Suppressor macrophage treated with lipopolysaccharide for 4 hours (primary cell): ENCODE measurements around the gene DYNLT2B.
A peak's percentile ranks its signal among the peaks of the same experiment; 100 is the strongest.
"Not testable (repeated sequence)": the region's sequence is repeated elsewhere in the genome, so short reads cannot be mapped to it uniquely, and the experiment has no call there.

Experiments used
- DNase-seq: peaks from one replicate; pipeline ENCODE4 v3.0.0-alpha.2; 2020

DYNLT2B gene

DNA sequence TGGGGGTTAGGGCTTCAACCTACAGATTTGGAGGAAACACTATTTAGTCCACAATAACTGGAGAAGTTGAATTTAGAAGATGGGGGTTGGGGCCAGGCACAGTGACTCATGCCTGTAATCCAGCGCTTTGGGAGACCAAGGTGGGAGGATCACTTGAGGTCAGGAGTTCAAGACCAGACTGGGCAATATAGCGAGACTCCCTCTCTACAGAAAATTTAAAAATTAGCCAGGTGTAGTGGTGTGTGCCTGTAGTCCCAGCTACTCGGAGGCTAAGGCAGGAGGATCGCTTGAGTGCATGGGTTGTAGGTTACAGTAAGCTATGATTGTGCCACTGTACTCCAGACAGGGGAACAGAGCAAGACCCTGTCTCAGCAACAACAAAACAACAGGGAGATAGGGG lies 5.0 kb upstream of the DYNLT2B start:
- DNase-seq, result no peak

DNA sequence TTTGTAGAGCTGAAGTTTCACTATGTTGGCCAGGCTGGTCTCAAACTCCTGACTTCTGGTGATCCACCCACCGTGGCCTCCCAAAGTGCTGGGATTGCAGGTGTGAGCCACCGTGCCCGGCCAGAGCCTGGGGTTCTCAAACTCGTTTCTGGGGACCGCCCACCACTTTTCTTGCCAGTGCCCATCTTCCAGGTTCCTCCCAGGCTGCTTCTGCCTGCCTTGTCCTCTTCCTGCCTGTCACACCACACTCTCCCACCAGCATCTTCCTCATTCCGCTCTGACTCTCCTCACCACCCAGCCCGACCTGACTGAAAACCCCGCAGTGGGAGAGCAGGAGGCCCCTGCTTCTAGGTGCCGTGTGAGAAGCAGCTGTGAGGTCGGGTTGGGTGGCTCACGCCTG lies 3.1 kb upstream of the DYNLT2B start:
- DNase-seq, result peak; percentile 45

DNA sequence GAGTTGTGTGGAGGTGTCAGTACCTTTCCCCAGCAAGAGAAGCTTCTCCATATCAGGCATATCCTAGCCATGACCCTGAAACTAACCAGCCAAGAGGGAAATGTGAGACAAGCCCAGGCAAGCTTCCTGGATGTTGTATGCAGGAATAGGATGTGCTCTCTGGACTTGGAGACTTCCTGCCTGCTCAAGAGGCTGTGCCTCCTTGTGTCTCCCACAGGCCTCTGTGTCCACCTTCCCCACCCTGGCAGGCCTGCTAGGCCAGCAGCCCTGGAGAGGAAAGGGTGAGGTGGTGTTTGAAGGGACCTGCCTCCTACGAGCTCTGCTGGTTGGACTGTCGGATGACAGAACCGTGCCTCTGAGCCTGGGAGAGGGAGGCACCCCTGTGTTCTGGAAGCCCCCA lies 2.1 kb upstream of the DYNLT2B start:
- DNase-seq, result no peak

DNA sequence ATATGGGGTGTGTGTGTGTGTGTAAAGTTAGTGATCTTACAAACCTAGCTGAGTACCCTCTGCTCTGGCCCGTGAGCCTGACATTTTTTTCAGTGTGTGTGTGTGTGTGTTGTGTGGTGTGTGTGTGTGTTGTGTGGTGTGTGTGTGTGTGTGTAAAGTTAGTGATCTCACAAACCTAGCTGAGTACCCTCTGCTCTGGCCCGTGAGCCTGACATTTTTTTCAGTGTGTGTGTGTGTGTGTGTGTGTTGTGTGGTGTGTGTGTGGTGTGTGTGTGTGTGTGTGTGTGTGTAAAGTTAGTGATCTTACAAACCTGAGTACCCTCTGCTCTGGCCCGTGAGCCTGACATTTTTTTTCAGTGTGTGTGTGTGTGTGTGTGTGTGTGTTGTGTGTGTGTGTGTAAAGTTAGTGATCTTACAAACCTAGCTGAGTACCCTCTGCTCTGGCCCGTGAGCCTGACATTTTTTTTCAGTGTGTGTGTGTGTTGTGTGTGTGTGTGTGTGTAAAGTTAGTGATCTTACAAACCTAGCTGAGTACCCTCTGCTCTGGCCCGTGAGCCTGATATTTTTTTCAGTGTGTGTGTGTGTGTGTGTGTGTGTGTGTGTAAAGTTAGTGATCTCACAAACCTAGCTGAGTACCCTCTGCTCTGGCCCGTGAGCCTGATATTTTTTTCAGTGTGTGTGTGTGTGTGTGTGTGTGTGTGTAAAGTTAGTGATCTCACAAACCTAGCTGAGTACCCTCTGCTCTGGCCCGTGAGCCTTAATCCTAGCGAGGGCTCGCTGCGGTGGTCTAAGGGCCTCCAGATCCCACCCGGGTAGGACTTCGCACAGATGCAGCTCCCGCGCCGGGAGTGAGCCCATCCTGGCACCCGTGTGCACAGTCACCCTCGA lies 997 bp downstream of the DYNLT2B start:
- DNase-seq, result not testable (repeated sequence)

DNA sequence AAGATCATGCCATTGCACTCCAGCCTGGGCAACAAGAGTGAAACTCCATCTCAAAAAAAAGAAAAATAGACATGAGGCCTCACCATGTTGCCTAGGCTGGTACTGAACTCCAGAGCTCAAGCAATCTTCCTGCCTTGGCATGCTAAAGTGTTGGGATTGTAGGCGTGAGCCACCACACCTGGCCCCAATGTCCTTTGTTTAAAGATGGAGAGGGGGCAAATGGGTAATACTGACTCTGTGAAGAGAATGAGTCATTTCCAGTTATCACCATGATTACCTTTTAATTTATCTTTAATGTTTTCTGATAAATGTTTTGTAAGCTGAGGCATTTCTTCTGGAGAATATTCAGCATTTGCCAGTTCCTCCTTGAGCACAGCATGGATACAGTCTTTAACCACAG lies 2.2 kb downstream of the DYNLT2B start:
- no peak for DNase-seq

DNA sequence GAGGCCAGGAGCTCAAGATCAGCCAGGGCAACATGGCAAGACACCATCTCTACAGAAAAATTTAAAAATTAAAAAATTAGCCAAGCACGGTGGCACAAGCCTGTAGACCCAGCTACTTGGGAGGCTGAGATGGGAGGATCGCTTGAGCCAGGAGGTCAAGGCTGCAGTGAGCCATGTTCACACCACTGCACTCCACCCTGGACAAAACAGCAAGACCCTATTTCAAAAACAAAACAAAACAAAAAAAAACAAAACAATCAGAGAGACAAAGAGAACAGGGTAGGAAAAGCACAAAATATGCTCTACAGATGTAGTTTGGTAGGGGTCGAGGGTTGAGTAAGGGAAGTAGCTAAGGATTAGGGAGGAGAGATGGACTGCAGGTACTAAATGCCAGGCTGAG lies 3.4 kb downstream of the DYNLT2B start:
- no peak for DNase-seq

DNA sequence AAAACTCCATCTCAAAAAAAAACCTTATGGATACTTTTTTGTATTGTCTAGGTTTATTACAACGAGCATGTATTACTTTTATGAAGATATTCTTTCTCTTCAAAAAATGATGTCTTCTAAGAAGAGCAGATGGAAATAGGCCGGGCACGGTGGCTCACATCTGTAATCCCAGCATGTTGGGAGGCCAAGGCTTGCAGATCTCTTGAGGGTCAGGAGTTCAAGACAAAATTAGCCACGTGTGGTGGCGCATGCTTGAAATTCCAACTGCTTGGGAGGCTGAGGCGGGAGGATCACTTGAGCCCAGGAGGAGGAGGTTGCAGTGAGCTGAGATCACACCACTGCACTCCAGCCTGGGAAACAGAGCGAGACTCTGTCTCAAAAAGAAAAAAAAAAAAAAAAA lies 4.0 kb downstream of the DYNLT2B start:
- DNase-seq, result not testable (repeated sequence)

DNA sequence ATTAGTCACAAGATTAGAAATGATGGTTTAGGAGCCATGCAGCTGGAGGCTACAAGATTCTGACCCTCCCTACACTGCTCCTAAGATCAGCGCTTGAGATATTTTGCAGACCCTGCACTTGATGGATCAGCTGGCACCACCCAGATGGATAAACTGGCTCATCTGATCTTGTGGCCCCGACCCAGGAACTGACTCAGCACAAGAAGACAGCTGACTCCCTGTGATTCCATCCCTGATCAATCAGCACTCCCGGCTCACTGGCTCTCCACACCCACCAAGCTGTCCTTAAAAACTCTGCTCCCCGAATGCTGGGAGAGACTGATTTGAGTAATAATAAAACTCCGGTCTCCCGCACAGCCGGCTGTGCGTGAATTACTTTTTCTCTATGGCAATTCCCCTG lies 15.1 kb downstream of the DYNLT2B start:
- DNase-seq, result not testable (repeated sequence)

DNA sequence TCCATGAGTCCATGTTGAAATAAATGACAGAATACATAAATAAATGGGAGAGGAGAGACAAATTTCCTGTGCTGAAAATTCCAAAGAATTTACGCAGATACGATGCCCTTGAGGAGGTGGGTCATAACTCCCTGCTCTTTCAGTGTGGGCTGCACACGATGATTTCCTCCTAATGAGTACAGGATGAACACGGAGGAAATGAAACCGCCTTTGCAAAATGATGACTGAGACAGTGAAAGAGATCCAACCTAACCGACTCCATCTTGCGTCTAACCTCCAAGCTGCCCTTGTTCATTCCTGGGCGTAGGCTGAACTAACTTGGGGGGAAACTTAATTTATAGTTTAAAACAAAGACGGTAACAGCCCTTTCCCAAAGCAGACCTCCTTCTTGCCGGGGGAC lies 15.5 kb downstream of the DYNLT2B start:
- DNase-seq, result not testable (repeated sequence)

DNA sequence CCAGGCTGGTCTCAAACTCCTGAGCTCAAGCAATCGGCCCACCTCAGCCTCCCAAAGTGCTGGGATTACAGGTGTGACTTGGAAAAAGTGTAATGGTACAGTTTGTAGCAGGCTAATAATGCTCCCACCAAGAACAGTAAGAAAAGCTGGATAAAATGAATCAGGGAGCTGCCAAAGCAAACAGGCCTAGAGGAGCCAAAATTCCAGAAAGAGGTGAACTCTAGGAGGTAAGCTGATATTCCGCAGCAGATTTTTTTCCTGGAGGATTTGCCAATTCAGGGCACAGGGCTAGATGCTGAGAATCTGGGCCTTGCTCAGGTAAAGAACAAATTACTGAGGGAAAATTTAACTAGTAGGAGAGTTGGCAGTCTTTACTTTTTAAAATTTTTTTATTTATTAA lies 19.5 kb downstream of the DYNLT2B start:
- DNase-seq, result no peak

DNA sequence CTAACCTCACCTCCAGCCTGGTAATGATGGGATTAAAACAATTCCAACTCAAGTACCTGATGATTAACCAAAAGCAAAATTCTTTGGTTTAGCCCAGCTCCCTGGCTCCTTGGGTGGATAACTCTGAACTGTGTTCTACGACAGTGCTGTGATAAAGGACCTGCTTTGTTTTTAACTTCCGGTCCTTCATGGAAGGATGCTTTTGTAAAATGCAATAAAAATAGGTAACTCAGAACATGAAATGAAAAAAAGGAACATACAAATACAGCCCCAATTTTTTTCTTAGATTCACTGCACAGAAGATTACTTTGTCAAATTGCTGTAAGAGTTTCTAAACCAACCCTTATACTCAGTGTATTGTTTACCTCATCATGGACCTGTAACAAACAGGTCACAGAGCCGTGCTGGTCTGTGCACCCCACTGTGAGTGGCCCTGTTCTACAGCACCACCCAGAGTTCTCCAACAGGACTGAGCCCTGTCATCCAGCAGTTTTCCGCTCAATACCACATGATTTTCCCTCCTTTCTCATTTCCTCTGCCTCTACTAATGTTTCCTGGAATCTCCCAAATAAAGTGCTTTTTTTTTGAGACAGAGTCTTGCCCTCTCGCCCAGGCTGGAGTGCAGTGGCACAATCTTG lies 25.6 kb downstream of the DYNLT2B start:
- DNase-seq, result no peak

DNA sequence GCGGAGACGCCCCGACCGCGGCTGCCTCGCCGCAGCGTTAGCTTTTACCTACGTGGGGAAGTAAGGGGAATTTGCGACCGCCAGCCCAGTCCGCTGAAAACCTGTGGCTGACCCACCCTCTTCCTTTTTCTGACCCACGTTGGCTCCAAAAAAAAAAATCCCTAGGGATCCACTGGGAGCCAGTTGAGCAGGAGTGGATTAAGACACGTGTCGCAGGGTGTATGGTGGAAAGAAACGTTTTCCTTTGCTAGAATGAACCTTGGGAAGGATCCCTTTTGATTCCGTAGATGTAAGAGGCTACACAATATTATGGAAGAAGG lies 29.9 kb downstream of the DYNLT2B start:
- DNase-seq, result no peak

DNA sequence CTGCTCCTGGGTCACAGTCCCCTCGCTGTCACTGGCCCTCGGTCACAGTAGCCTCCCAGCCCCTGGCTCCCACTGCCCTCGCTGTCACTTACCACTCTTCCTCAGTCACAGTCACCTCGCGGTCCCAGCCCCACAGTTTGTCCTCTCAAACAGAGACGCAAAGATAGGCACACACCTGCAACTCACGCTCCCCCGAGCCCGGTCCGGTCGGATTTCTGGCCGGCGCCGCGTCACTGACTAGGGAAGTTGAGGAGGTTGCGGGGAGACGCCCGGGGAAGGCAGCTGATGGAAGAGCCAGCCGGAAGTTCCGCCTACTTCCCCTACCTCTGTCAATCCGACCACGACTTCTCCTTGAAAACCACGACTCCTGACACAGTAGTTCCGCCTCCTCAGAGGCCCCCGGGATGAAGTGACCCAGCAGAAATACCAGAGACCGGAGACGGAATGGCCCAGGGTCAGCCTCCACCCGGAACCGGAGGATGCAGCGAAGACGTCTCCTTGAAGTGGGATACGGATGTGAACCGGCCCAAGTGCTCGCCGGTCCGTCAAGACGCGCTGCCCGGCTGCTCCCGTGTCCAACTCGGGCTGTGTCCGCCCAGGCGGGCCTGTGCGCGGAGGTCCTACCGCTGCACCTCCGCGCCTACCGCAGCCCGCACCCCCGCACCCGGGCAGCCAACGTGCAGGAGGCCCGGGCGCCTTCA lies 30.4 kb downstream of the DYNLT2B start, which contains the start of gene PCYT1A:
Gene PCYT1A (minus strand): TSS at position 287 of the 701 bp plus-strand sequence. CDS start 17,195 bp downstream, outside the sequence.
- peak; percentile 96 for DNase-seq

DNA sequence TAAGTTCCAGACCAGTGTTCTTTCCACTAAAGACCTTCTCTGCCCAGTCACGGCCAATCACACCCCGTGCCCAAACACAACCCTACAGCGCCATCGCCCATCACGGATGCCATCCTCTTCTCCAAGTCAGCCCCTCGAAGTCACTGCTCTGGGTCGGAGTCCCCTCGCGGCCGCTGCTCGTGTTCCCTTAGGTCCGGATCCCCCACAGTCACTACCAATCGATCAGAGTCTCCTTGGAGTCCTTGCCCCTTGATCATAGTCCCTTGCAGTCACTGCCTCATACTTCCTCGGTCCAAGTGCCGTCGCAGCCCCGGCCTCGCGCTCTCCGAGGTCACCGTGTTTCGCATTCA lies 31.0 kb downstream of the DYNLT2B start:
- DNase-seq, result peak; percentile 56

DNA sequence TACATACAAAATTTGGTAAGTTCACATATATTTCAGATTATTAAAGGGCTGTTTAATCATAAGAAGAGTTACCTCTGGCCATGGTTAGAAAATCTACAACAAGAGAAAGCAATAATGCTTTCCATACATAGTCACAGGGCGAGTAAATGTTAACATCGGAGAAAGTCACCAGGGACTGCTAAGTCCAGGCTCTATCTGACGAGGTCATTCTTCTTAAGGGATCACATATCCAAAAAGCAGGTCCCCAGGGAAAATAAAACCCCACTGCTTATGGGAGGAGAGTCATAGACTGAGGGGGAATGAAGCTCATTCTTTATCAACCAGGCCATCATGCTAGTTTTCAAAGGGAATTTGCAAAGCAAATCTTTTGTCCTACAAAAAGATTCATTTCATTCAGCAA lies 33.6 kb downstream of the DYNLT2B start:
- no peak for DNase-seq

DNA sequence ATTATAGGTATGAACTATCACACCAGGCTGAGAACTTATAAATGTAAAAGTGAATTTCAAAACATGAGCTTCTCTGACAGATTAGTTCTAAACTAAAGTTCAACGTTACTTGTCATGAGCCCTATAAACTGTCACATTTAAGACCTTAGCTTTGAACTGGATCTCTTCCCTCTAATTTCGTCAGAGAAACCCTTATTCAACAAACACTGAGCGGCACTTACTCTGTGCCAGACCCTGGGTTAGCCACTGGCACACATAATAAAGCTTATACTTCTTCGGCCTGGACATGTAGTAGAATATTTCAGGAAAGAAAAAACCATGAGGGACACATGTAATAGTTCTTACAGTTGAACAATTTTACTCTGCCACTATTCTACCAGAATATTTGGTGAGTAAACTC lies 36.1 kb downstream of the DYNLT2B start:
- no peak for DNase-seq

DNA sequence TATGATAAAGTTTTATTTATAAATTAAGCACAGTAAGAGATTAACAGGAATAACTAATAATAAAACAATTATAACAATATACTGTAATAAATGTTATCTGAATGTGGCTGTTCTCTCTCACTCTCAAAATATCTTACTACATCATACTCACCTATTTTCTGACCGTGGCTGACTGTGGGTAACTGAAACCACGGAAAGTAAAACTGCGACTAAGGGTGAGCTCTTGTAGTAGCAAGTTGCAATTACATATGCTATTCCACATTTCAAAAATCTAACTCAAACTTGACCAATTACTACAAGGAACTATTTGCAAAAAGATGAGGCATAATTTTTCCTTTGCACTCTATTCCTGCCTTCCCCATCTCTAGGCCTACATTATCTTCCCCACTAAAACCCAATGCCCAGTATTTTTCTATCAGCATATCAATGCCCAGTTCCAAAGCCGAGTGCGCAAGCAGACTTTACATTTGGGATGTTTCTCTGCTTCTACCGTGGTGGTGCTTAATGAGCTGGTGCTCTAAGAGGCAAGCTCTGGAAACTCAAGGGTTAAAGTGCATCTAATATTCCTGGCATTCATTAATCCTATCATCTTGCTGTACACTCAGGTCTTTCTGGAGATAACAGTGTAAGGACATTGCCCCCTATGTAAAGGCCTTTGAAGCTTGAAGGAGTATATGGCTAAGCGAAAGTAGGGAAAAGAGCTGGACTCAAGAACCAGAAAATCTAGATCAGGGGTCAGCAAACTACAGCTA lies 37.2 kb downstream of the DYNLT2B start:
- DNase-seq, result no peak

DNA sequence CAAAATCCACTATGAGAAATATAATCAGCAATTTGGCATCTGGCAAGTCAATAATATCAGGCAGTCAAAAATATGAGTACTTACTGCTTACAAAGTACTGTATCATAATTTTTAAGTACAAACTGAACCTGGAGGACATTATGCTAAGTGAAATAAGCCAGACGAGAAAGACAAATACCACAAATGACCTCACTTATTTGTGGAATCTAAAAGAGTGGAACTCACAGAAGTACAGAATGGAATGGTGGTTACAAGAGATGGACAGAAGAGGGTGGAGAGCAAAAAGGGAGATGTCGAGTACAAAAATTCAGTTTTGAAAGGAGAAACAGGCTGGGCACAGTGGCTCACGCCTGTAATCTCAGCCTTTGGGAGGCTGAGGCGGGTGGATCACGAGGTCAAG lies 42.9 kb downstream of the DYNLT2B start:
- DNase-seq, result no peak

DNA sequence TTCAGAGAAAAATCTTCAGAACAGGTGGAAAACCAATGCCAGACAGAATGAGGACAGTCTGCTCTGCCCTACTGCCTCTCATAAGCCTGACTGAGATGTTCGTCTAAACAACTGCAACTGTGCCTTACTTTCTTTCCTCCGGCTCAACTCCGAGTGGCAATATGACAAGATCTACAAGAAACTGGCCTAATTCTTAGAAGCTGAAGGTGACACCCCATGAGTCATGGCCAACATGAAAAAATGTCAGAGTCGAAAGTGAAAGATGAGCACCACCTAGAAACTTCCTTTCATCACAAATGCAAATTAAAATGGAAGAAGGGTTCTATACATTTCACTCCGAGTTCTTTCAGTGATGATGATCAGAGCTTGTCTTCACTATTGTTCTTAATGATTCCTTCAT lies 43.5 kb downstream of the DYNLT2B start:
- DNase-seq, result peak; percentile 52

DNA sequence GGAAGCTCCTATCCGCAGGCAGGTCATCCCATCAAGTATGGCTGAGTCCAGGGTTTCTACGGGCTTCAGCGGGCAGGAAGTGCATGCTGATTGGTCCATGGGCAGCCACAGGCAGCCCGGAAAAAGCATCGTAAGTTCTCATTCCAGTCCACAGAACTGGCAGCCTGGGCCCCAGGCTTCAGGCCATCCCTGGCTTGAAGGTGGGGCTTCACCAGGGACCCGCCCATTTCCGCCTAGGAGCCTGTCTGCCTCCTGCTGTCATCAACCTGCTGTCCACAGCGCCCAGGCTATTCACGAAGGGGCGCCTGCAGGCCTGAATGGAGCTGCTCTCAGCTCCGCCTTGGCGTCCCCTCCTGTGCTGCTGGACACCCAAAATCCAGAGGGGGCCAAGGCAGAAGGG lies 44.4 kb downstream of the DYNLT2B start:
- DNase-seq, result no peak

DNA sequence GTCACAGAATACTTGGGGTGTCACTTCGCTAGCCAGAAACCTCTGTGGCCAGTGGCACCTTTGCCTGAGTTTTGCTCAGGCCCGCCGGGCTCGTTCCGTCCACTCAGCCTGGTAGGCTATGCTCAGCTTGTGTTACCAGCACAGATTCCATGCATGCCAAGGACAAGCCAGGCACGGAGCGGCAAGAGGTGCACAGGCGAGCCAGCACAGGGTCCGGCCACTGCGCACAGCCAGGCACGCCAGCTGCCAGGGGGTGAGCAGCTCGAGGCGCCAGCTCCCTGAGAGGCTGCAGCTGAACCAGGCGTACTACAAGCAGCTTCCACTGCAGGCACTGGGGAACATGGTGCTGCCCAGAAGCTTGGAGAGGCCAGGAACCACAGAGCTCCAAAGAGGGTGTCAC lies 45.2 kb downstream of the DYNLT2B start:
- no peak for DNase-seq

DNA sequence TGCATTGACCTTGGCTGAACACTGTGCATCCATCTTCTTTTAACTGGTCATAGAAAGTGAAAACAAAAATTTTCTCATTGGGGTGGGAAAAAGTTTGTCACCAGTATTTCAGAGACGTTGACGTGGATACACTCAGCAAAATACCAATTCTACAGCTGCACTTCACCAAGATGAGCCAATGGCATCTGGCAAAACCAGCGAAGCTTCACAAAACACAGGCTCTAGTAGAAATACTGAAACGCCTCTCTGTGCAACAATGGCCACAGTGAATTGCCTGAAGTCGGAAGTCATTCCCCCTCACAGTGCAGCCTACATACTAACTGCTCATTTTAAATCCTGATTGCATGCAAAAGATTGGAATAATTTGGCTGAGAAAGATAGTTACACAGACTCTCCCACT lies 47.5 kb downstream of the DYNLT2B start:
- no peak for DNase-seq
